HG03097 (cell line): ENCODE measurements around the gene KIRREL3.

ENCODE experiments used
- ATAC-seq: cut with Tn5 transposase; IDR thresholded peaks from one replicate; pipeline ENCODE4 v1.9.1; 2021; ENCODE audit not compliant: unreplicated experiment, low FRiP score

Gene KIRREL3

GRCh38 chr11:126466236-126467045 is 534.1 kb downstream of the KIRREL3 start:
- peak; percentile 15 for ATAC-seq

DNA sequence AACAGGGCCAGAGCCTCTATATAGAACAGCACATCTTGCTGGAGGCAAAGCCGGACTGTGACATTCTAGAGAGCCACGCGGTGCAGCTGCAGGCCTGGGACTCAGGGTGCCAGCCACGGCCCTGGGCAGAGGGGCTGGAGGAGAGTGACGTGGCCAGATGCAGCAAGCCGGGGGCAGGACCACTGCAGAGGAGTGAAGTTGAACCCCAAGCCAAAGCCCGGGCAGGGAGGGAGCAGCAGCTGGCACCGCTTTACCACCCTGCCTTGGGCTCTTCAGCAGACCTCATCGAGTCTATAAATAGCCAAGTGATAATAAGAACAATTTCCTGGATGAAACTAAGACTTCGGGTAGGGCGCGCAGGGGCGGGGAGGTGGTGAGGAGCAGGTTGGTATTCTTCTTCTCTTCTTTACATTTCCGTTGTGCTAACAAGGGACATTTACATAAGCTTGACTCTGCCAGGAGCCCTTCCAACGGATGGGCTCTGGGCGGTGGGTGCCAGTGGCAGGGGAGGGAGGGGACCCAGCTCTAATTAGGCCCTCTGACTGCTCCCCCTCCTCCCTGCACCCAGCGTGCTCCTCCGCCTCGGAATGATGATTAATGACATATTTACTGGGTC is 534.9 kb downstream of the KIRREL3 start:
- ATAC-seq: peak; percentile 83

DNA sequence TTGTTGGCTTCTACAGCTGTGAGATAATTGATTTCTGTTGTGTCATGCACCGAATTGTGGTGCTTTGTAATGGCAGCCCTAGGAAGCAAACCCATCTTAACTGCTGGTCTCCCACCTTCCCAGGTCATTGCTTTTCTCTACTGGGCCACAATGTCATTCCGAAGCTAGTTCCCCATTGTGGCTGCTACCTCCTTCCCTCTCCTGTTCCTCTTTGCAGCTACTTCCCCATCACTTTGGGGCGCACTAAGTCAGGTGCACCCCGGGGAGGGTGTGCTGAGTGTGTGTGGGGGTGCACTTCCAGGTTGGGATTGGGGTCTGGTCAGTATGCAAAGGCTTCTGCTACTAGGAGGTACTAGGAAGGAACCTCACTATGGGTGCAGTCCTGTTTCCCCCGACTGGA is 535.8 kb downstream of the KIRREL3 start:
- ATAC-seq: no peak

DNA sequence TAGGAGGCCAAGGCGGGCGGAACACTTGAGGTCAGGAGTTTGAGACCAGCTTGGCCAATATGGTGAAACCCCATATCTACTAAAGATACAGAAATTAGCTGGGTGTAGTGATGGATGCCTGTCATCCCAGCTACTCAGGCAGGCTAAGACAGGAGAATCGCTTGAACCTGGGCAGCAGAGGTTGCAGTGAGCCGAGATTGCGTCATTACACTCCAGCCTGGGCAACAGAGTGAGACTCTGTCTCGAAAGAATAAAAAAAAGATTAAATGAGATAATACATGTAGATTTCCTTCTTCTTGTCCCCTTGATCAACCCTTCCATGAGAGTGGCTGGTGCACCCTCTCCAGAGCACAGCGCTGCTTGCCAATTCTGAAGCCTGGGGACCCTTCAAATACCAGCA is 538.1 kb downstream of the KIRREL3 start:
- ATAC-seq: no peak

GRCh38 chr11:126461996-126462395 is 538.6 kb downstream of the KIRREL3 start:
- ATAC-seq: no peak

GRCh38 chr11:126461096-126461440 is 539.5 kb downstream of the KIRREL3 start:
- no peak for ATAC-seq

DNA sequence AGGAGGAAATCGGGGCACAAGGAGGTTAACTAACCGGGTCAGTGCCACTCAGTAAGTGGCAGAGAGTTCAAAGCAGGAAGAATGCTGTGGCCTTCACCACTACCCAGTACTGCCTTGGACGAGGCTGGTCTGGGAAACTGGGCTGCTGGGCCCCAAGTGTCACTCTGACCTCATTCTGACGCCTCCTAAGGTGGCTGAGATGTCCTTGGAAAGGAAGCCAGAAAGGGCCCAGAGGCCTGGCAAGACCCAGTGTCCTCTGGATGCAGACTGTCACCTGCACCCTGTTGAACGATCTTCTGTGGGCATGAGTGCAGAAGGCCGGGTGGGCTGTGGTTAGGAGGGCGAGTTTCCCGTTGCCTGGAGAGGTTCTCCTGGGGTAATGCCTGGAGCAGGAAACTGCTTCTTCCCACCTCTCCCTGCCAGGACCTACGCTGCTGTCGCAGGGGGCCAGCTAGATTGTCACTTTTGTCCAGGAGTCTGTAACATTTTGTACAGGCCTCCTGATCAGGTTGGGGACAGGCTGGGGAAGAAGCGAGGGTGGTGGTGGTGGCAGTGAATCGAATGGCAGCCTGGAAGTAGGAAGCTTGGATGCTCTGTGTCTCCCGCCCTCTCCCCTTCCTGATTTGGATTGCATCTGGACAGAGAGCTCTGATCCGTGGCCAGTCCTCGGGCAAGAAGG is 540.0 kb downstream of the KIRREL3 start:
- ATAC-seq: no peak

- no peak for ATAC-seq
Observed at GRCh38 chr11:126459691-126460281, 540.8 kb downstream of the KIRREL3 start.

GRCh38 chr11:126457817-126458216 is 542.8 kb downstream of the KIRREL3 start:
- no peak for ATAC-seq

GRCh38 chr11:126456783-126457542 is 543.6 kb downstream of the KIRREL3 start:
- ATAC-seq: no peak

GRCh38 chr11:126456089-126456488 is 544.5 kb downstream of the KIRREL3 start:
- ATAC-seq: no peak

- no peak for ATAC-seq
Observed at GRCh38 chr11:126452241-126453101, 548.1 kb downstream of the KIRREL3 start.

GRCh38 chr11:126451211-126451802 is 549.3 kb downstream of the KIRREL3 start:
- ATAC-seq: no peak

GRCh38 chr11:126450806-126451205 is 549.8 kb downstream of the KIRREL3 start:
- ATAC-seq: no peak

DNA sequence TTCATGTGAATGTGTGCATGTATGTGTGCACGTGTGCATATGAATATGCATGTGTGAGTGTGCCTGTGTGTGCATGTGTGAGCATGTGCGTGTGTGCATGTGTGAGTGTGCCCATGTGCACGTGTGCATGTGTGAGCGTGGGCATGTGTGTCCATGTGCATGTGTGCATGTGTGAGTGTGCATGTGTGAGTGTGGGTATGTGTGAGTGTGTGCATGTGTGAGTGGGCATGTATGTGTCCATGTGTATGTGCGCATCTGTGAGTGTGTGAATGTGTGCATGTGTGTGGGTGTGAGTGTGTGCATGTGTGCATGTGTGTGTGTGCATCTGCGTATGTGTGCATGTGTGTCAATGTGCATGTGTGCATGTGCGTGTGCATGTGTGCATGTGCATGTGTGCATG is 550.4 kb downstream of the KIRREL3 start:
- no peak for ATAC-seq

DNA sequence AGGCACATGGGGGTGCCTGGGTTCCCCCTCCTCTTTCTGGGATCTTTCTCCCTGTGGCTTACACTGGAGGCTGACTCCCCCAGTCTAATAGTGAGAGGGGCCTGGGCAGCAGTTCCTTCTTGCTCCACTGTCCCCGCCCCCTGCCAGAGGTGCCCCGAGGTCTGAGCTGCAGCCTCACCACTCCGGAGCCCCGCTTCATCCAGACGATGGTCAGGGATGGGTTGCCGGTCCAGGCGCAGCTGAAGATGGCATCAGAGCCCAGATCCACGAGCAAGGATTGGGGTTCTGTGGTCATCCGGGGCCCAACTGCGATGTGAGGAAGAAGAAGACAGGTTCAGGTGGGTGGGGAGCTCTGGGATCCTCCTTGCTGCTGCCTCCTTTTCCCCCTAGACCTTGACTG is 554.0 kb downstream of the KIRREL3 start:
- no peak for ATAC-seq

DNA sequence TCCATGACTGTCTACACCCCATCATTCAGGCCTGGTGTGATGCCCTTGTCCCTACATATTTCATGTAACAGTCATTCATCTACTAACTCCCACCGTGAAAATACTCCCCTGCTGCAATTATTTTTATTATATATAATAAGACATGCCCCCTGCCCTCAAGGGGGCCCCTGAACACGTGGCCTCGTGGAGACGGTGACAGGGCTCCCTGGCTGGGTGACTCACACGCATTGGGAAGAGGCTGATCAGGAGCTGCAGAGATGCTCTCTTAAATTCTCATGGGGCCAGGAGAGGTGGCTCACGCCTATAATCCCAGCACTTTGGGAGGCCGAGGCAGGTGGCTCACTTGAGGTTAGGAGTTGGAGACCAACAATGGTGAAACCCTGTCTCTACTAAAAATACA is 556.5 kb downstream of the KIRREL3 start:
- no peak for ATAC-seq

- ATAC-seq: no peak
Observed at GRCh38 chr11:126443120-126443519, 557.5 kb downstream of the KIRREL3 start.

GRCh38 chr11:126440792-126441514 is 559.6 kb downstream of the KIRREL3 start:
- ATAC-seq: peak; percentile 57
